Sigmoid colon (tissue), 7 donors: Measurements from ENCODE around the gene COL25A1. TPM values are rescaled to one million over a fixed set of nuclear protein-coding genes. Genes with fewer than 3 reads are reported as not detected.

ENCODE experiments used
- DNase-seq: peaks from one replicate; pipeline ENCODE4 v3.0.0-alpha.2; 2019
- H3K27ac ChIP-seq, 4 donors: fragments of 200-600 bp; sonication (generic); one replicate each; pipeline ENCODE4 v1.5.1; 2016 to 2019; ENCODE audit warnings: mild to moderate bottlenecking in 1 of 4
- H3K27me3 ChIP-seq, 3 donors: fragments of 200-600 bp; sonication (generic); one replicate each; pipeline ENCODE4 v1.5.1; 2019; ENCODE audit warnings: mild to moderate bottlenecking in 1 of 3
- H3K36me3 ChIP-seq, 4 donors: fragments of 200-600 bp; sonication (generic); one replicate each; pipeline ENCODE4 v1.5.1; 2016 to 2019
- H3K4me1 ChIP-seq, 4 donors: fragments of 200-600 bp; sonication (generic); one replicate each; pipeline ENCODE4 v1.5.1; 2017 to 2019
- H3K4me3 ChIP-seq, 4 donors: fragments of 200-600 bp; sonication (generic); one replicate each; pipeline ENCODE4 v1.5.1; 2017 to 2019; ENCODE audit warnings: mild to moderate bottlenecking in 2 of 4, moderate library complexity in 1 of 4
- H3K9me3 ChIP-seq, 4 donors: fragments of 200-600 bp in 3 of 4; sonication (generic) in 3 of 4; one replicate each; pipeline versions ENCODE4 v1.5.1 to v1.6.1; 2013 to 2019
- EP300 ChIP-seq, 4 donors: sonication (generic); formaldehyde crosslinking; IDR thresholded peaks; one replicate each; pipeline ENCODE4 v1.6.1; 2017; ENCODE audit warnings: antibody characterized with exemption in 4 of 4
- POLR2A ChIP-seq, 2 donors: fragments of 450-650 bp; IDR thresholded peaks; one replicate each; pipeline ENCODE4 v1.6.1; 2016; ENCODE audit warnings: antibody characterized with exemption in 2 of 2, mild to moderate bottlenecking in 2 of 2, moderate library complexity in 2 of 2
- POLR2AphosphoS5 ChIP-seq, 4 donors: sonication (generic); formaldehyde crosslinking; IDR thresholded peaks; one replicate each; pipeline ENCODE4 v1.6.1; 2017; ENCODE audit warnings: antibody characterized with exemption in 4 of 4
- WGBS, 2 donors: extraction: QIAGEN DNeasy Blood & Tissue Kit; methylation state at CpG; one replicate each; pipeline ENCODE4 v1.1.7; 2013; 5-methylcytosine and 5-hydroxymethylcytosine counted together
- intact Hi-C: fragments of 100-400 bp; cut with DNase I; formaldehyde crosslinking; loops from one replicate; pipeline ENCODE4 v1.15.1; 2023
- polyA plus RNA-seq, 3 donors: library from polyadenylated mRNA; stranded (reverse); fragments of 200-250 nt; gene quantifications; one replicate each; pipeline ENCODE4 v1.2.3, GENCODE V29; 2013
- total RNA-seq, 4 donors: library from RNA; depleted of rRNA; stranded (reverse); fragments of >200 nt; gene quantifications; one replicate each; pipeline ENCODE4 v1.1.0, GENCODE V29; 2016
- TF ChIP-seq, protein P1 (sequence below), 4 experiments: fragments of 450-650 bp in 3 of 4; fragments of 200-600 bp in 1 of 4; IDR thresholded peaks; one replicate each; pipeline ENCODE4 v1.5.1; 2016 to 2019; ENCODE audit warnings: antibody characterized with exemption in 4 of 4, mild to moderate bottlenecking in 3 of 4, moderate library complexity in 2 of 4
- donor health status: healthy with polysubstance abuse.
- donor health status: Bipolar disorder and iron deficiency.
- donor health status: healthy.

Gene COL25A1
- total and polyA plus RNA-seq, 7 donors, result 0.15 to 1.4 (median 0.41) TPM; not detected in 2

GRCh38 chr4:108893468-108893867, 409.0 kb downstream of the COL25A1 start:
- WGBS, 2 donors, result 88 to 89% methylated on average over 3 of the region's 3 CpGs
- no peaks in the 10 kb centered on the region for H3K27me3 ChIP-seq

GRCh38 chr4:108891896-108892590, 410.4 kb downstream of the COL25A1 start:
- Histone ChIP-seq H3K36me3 (no peaks in the 10 kb centered on the region), H3K27me3 (no peaks in the 10 kb centered on the region), H3K9me3 (no peaks in the 10 kb centered on the region), H3K4me1 (no peaks in the 10 kb centered on the region), H3K4me3 (no peak overlapping the region), H3K27ac (no peak overlapping the region)
- DNase-seq, result no peak
- TF ChIP-seq, protein P1, sequence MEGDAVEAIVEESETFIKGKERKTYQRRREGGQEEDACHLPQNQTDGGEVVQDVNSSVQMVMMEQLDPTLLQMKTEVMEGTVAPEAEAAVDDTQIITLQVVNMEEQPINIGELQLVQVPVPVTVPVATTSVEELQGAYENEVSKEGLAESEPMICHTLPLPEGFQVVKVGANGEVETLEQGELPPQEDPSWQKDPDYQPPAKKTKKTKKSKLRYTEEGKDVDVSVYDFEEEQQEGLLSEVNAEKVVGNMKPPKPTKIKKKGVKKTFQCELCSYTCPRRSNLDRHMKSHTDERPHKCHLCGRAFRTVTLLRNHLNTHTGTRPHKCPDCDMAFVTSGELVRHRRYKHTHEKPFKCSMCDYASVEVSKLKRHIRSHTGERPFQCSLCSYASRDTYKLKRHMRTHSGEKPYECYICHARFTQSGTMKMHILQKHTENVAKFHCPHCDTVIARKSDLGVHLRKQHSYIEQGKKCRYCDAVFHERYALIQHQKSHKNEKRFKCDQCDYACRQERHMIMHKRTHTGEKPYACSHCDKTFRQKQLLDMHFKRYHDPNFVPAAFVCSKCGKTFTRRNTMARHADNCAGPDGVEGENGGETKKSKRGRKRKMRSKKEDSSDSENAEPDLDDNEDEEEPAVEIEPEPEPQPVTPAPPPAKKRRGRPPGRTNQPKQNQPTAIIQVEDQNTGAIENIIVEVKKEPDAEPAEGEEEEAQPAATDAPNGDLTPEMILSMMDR (IDR thresholded peaks at IDR 0.05), result no peak
- intact Hi-C loops, result no loop called here
- WGBS, 2 donors, result 81 to 82% methylated on average over 1 of the region's 1 CpG

More at GRCh38 chr4:108893468-108893867, 409.0 kb downstream of the COL25A1 start:
- DNase-seq, result no peak
- Histone ChIP-seq H3K9me3 (no peaks in the 10 kb centered on the region), H3K36me3 (no peaks in the 10 kb centered on the region), H3K4me3 (no peak overlapping the region), H3K27ac (no peak overlapping the region), H3K4me1 (no peaks in the 10 kb centered on the region)
- intact Hi-C loops, result no loop called here
- TF ChIP-seq POLR2A (IDR thresholded peaks at IDR 0.05), result no peak
- TF ChIP-seq EP300 (IDR thresholded peaks at IDR 0.05), result no peak
- TF ChIP-seq, protein P1 (IDR thresholded peaks at IDR 0.05), result no peak
- TF ChIP-seq POLR2AphosphoS5 (IDR thresholded peaks at IDR 0.05), result no peak

DNA sequence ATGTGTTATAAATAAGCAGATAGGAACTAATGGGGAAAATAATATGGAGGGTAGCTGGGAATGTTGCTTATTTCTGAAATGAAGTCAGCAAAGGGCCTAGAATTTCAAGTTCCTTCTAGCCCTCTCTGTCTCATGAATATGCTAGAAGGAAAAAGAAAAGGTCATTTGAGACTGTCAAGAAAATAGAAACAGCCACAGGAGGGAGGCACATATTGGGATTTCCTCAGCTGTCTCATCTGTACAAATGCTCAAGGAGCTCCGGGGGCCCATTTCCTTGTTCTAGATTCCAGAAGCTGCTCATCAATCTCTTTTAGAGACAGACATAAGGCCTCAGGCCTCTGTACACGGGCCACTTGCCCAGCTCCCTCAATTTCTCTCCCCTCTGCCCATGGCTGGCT, 412.0 kb downstream of the COL25A1 start:
- no peak overlapping the region for H3K27ac ChIP-seq
- no peak for TF ChIP-seq POLR2A (IDR thresholded peaks at IDR 0.05)
- H3K4me1 ChIP-seq, result no peaks in the 10 kb centered on the region
- H3K4me3 ChIP-seq, result no peak overlapping the region
- H3K36me3 ChIP-seq, result no peaks in the 10 kb centered on the region
- intact Hi-C loops, result no loop called here
- WGBS, 2 donors, result 62 to 81% methylated on average over 2 of the region's 2 CpGs
- H3K9me3 ChIP-seq, result no peaks in the 10 kb centered on the region
- DNase-seq, result no peak
- H3K27me3 ChIP-seq, result no peaks in the 10 kb centered on the region

DNA sequence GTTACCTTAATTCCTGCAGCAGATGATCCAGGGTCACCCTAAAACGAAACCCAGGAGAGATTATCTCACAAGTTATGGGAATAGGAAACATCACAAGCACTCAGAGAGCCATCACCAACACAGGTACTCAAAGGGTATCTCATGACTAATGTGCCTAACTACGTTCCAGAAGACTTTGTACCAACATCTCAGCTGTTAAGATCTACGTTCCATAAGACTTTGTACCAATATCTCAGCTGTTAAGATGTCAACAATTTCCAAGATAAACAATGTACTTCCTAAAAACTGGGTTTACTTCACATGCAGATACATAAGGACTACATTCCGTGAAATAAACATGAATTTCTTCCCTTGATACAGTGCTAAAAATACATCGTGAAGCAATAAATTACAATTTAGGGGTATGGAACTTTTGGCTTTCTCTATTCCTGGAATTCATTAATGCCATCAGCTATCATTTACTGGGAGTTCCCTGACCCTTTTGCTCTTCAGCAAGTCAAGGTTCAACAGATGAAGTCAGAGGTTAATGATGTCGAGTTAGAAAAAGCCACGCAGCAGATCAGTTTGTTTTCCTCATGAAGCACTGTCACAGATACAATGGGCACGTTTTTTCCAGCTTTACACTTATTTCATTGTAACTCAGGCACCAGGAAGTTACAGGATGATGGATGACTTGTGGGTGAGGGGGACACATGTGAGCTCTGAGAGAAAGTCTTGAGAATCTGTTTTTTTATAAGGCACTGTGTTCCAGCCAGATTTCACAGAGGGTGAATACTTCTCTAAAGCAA, 412.6 kb downstream of the COL25A1 start:
- Histone ChIP-seq H3K36me3 (no peaks in the 10 kb centered on the region), H3K4me1 (no peaks in the 10 kb centered on the region), H3K27me3 (no peaks in the 10 kb centered on the region), H3K4me3 (no peak overlapping the region), H3K27ac (no peak overlapping the region), H3K9me3 (no peaks in the 10 kb centered on the region)
- intact Hi-C loops, result no loop called here
- TF ChIP-seq, protein P1 (IDR thresholded peaks at IDR 0.05), result no peak
- TF ChIP-seq POLR2A (IDR thresholded peaks at IDR 0.05) (no peak), POLR2AphosphoS5 (IDR thresholded peaks at IDR 0.05) (no peak), EP300 (IDR thresholded peaks at IDR 0.05) (no peak)
- DNase-seq, result no peak
- 63 to 67% methylated on average over 8 of the region's 8 CpGs for WGBS, 2 donors

DNA sequence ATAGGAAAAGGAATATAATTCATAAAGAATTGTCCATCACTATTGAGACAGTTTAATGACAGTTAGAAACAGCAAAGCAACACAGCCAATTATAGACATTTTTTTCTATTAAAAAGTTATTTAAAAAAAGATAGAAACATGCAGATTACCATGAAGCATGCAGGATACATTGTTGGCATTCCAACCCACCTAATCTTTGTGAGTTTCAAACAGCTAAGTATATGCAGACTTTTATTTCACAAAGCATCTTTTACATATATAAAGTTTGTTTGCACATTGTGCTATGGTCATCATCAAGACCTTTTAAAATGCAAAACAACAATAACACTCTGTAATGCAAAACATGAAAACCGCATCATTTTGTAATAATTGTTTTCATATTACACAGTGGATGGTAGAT, 413.7 kb downstream of the COL25A1 start:
- TF ChIP-seq POLR2A (IDR thresholded peaks at IDR 0.05) (no peak), EP300 (IDR thresholded peaks at IDR 0.05) (no peak), POLR2AphosphoS5 (IDR thresholded peaks at IDR 0.05) (no peak)
- TF ChIP-seq, protein P1 (IDR thresholded peaks at IDR 0.05), result no peak
- H3K4me1 ChIP-seq, result no peaks in the 10 kb centered on the region
- DNase-seq, result no peak
- no peaks in the 10 kb centered on the region for H3K9me3 ChIP-seq
- H3K27ac ChIP-seq, result no peak overlapping the region
- no peaks in the 10 kb centered on the region for H3K36me3 ChIP-seq
- intact Hi-C loops, result no loop called here
- H3K27me3 ChIP-seq, result no peaks in the 10 kb centered on the region
- no peak overlapping the region for H3K4me3 ChIP-seq
- 82 to 90% methylated on average over 1 of the region's 1 CpG for WGBS, 2 donors
